AG10803 (cell line): Measurements from ENCODE around the gene BOC.

Source experiments
- DNase-seq: peaks from one replicate; pipeline ENCODE4 v3.0.0; 2010; ENCODE audit warnings: low read depth
- H3K4me3 ChIP-seq: 2 replicates; pipeline ENCODE4 v1.5.1; 2011; ENCODE audit warnings: mild to moderate bottlenecking, low read length, control low read depth
- CTCF ChIP-seq: conservative IDR thresholded peaks from 2 replicates; pipeline ENCODE4 v1.5.1; 2011; ENCODE audit warnings: mild to moderate bottlenecking, low read length, control low read depth, inconsistent platforms

Gene BOC

GRCh38 chr3:113212150-113212843, 940 bp downstream of the BOC start:
- peak overlapping the region; percentile 85 for H3K4me3 ChIP-seq
- DNase-seq: peak; percentile 59
- no peak for TF ChIP-seq CTCF

GRCh38 chr3:113212844-113213375, 1.6 kb downstream of the BOC start:
- no peak for DNase-seq
- H3K4me3 ChIP-seq: peak overlapping the region; percentile 85
- TF ChIP-seq CTCF: no peak

GRCh38 chr3:113213896-113214587, 2.7 kb downstream of the BOC start:
- peak; percentile 30 for TF ChIP-seq CTCF
- peak overlapping the region; percentile 85 for H3K4me3 ChIP-seq
- DNase-seq: peak; percentile 29

- peak; percentile 92 for DNase-seq
- peak overlapping the region; percentile 0; the same call in 1 of the 2 replicates for H3K4me3 ChIP-seq
- 0 out of 2 replicates have a peak, but pooled peaks have one; percentile 1 for TF ChIP-seq CTCF
Measured at GRCh38 chr3:113214917-113215595, 3.7 kb downstream of the BOC start.

GRCh38 chr3:113216393-113216792, 5.0 kb downstream of the BOC start:
- no peak for TF ChIP-seq CTCF
- H3K4me3 ChIP-seq: no peak overlapping the region
- DNase-seq: no peak

- H3K4me3 ChIP-seq: no peak overlapping the region
- no peak for TF ChIP-seq CTCF
Measured at GRCh38 chr3:113218011-113218680, 6.8 kb downstream of the BOC start.

More at GRCh38 chr3:113218011-113218680, 6.8 kb downstream of the BOC start:
- no peak for DNase-seq
